ENCODE results near the gene MRRF.

Gene MRRF

GRCh38 chr9:122226758-122227574 is 37.7 kb upstream of the MRRF start:
- H3K36me3 ChIP-seq = no peaks in the 10 kb centered on the region
- intact Hi-C loops (cut with DNase I; ENCODE audit: low total_unique reads) = no loop called here
- H3K4me1 ChIP-seq = peaks cover 0 to 37% (median 28%) of the 10 kb centered on the region in 4 donors
- peak overlapping the region; percentile 34 to 46 for H3K4me3 ChIP-seq
- no peak for DNase-seq
- H3K27me3 ChIP-seq = peaks cover 0 to 92% of the 10 kb centered on the region in 2 donors
- H3K27ac ChIP-seq = no peak overlapping the region
- H3K9me3 ChIP-seq = no peaks in the 10 kb centered on the region
- TF ChIP-seq, protein P1, sequence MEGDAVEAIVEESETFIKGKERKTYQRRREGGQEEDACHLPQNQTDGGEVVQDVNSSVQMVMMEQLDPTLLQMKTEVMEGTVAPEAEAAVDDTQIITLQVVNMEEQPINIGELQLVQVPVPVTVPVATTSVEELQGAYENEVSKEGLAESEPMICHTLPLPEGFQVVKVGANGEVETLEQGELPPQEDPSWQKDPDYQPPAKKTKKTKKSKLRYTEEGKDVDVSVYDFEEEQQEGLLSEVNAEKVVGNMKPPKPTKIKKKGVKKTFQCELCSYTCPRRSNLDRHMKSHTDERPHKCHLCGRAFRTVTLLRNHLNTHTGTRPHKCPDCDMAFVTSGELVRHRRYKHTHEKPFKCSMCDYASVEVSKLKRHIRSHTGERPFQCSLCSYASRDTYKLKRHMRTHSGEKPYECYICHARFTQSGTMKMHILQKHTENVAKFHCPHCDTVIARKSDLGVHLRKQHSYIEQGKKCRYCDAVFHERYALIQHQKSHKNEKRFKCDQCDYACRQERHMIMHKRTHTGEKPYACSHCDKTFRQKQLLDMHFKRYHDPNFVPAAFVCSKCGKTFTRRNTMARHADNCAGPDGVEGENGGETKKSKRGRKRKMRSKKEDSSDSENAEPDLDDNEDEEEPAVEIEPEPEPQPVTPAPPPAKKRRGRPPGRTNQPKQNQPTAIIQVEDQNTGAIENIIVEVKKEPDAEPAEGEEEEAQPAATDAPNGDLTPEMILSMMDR (IDR thresholded peaks at IDR 0.05) = no peak

DNA sequence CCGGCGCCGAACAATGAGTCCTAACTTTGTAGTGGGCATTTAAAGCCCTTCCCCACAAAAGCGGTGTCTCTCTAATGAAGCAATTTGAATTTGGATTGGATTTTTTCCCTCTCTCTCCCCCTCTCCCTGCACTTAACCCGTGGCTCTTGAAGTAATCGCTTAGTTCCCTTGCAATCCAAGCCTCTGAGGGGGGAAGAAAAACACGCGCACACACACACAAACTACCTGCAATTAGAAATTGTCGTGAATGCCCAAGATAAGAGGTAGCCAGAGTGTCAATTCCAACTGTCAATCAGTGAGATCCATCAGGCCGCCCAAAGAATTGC is 37.1 kb upstream of the MRRF start:
- intact Hi-C loops (cut with DNase I; ENCODE audit: low total_unique reads) = no loop called here
- no peak overlapping the region for H3K27ac ChIP-seq
- H3K4me1 ChIP-seq = peaks cover 0 to 37% (median 28%) of the 10 kb centered on the region in 4 donors
- no peaks in the 10 kb centered on the region for H3K36me3 ChIP-seq
- no peak for DNase-seq
- peak overlapping the region; percentile 34 to 46 for H3K4me3 ChIP-seq
- H3K27me3 ChIP-seq = peaks cover 0 to 86% of the 10 kb centered on the region in 2 donors
- TF ChIP-seq, protein P1 (IDR thresholded peaks at IDR 0.05) = no peak
- H3K9me3 ChIP-seq = no peaks in the 10 kb centered on the region

- Histone ChIP-seq H3K4me3 (peak overlapping the region; percentile 34 to 46), H3K9me3 (no peaks in the 10 kb centered on the region), H3K4me1 (peaks cover 0 to 37% (median 28%) of the 10 kb centered on the region in 4 donors), H3K27me3 (peaks cover 0 to 85% of the 10 kb centered on the region in 2 donors), H3K36me3 (no peaks in the 10 kb centered on the region), H3K27ac (no peak overlapping the region)
- no peak for DNase-seq
- intact Hi-C loops (cut with DNase I; ENCODE audit: low total_unique reads) = no loop called here
- TF ChIP-seq, protein P1 (IDR thresholded peaks at IDR 0.05) = no peak
Measured at GRCh38 chr9:122228191-122228567, 36.5 kb upstream of the MRRF start.

- DNase-seq = no peak
- Histone ChIP-seq H3K4me1 (peaks cover 0 to 37% (median 28%) of the 10 kb centered on the region in 4 donors), H3K9me3 (no peaks in the 10 kb centered on the region), H3K27ac (no peak within 1 kb of the TSS), H3K36me3 (no peaks in the 10 kb centered on the region), H3K4me3 (peak within 1 kb of the TSS; percentile 34 to 46), H3K27me3 (peaks cover 0 to 80% of the 10 kb centered on the region in 2 donors)
- intact Hi-C loops (cut with DNase I; ENCODE audit: low total_unique reads) = no loop called here
- TF ChIP-seq, protein P1 (IDR thresholded peaks at IDR 0.05) = no peak
Measured at GRCh38 chr9:122228568-122229484, 35.9 kb upstream of the MRRF start, which contains the start of gene LHX6. Gene LHX6, minus strand, starts transcription at chr9:122228957. Its CDS starts 217 bp downstream, at chr9:122228740.

GRCh38 chr9:122229485-122229837 is 35.2 kb upstream of the MRRF start:
- peaks cover 0 to 74% of the 10 kb centered on the region in 2 donors for H3K27me3 ChIP-seq
- no peak overlapping the region for H3K4me3 ChIP-seq
- TF ChIP-seq, protein P1 (IDR thresholded peaks at IDR 0.05) = no peak
- no peaks in the 10 kb centered on the region for H3K9me3 ChIP-seq
- H3K36me3 ChIP-seq = no peaks in the 10 kb centered on the region
- H3K4me1 ChIP-seq = peaks cover 0 to 37% (median 28%) of the 10 kb centered on the region in 4 donors
- H3K27ac ChIP-seq = no peak overlapping the region
- DNase-seq = no peak
- intact Hi-C loops (cut with DNase I; ENCODE audit: low total_unique reads) = no loop called here
